NCI-H1436 treated with DMSO at 0.1 percent for 48 hours (cell line): ENCODE data around the gene PRDX1.
"Not testable (repeated sequence)": the region's sequence is repeated elsewhere in the genome, so short reads cannot be mapped to it uniquely, and the experiment has no call there.

ENCODE experiments used
- DNase-seq: peaks from one replicate; lab custom pipeline; 2025; lab: John Stamatoyannopoulos, UW

PRDX1 gene

GRCh38 chr1:45503462-45504360, 18.0 kb downstream of the PRDX1 start:
- no peak for DNase-seq

DNA sequence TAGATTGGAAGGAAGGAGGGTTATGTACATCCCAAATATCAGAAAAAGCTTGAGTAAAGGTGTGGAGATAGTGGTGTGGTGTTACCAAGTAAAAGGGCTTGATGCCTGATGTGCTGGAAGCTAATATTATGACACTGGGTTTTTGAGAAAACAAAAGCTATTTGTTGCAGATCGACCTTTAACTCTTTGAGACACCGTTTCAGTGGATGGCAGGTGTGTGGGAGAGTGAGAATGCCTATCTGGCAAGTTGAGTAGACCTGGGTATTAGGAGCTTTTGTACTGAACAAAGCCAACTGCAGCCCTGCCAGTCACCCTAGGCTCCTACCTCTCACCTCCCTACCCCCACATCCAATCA, 20.2 kb downstream of the PRDX1 start:
- DNase-seq: no peak

- DNase-seq: no peak
Observed at GRCh38 chr1:45499415-45499769, 22.3 kb downstream of the PRDX1 start.

- DNase-seq: no peak
Observed at GRCh38 chr1:45498279-45498678, 23.4 kb downstream of the PRDX1 start.

DNA sequence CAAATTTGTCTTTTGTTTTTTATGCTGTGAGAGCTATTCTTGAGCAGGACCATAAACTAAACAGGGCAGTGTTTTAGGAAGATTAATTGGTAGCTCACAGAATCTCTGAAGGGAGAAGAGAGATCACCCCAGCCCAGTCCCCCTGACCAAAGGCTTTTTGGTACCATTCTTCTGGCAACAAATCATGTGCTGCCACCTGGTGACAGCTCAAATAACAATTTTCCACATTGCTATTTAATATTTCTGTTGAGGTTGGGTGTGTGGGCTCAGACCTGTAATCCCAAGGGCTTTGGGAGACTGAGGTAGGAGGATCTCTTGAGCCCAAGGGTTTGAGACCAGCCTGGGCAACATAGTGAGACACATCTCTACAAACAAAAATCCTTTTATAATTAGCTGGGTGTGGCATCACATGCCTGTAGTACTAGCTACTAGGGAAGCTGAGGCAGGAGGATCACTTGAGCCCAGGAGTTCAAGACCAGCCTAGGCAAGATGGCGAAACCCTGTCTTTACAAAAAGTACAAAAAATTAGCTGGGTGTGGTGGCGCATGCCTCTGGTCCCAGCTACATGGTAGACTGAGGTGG, 28.5 kb downstream of the PRDX1 start:
- no peak for DNase-seq

GRCh38 chr1:45492691-45493090, 29.0 kb downstream of the PRDX1 start:
- DNase-seq: no peak

DNA sequence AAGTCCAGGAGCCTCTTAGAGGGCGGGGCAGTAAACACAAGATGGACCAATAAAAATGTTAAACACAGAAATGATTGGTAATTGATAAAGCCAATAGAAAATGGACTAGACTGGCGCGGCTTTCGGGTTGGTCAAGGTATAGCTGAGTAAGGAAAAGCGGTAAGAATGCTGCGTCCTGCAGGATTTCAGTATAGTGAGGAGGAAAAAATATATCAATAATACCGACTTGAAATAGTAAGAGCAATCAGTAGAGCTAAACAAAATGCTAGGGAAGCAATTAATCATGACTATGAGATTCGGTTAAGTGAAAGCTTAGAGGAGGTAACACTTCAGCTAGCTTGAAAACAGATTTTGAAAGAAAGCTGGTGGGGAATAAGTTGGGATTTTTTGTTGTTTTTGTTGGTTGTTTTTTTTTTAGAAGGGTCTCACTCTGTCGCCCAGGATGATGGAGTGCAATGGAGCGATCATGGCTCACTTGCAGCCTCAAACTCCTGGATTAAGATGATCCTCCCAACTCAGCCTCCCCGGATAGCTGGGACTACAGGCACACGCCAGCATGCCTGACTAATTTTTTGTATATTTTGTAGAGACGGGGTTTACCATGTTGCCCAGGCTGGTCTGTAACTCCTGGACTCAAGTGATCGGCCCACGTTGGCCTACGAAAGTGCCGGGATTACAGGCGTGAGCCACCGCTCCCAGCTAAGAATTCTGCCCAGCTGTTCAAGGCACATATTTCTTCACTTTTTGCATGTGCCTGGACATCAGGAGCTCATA, 30.0 kb downstream of the PRDX1 start:
- DNase-seq: no peak

DNA sequence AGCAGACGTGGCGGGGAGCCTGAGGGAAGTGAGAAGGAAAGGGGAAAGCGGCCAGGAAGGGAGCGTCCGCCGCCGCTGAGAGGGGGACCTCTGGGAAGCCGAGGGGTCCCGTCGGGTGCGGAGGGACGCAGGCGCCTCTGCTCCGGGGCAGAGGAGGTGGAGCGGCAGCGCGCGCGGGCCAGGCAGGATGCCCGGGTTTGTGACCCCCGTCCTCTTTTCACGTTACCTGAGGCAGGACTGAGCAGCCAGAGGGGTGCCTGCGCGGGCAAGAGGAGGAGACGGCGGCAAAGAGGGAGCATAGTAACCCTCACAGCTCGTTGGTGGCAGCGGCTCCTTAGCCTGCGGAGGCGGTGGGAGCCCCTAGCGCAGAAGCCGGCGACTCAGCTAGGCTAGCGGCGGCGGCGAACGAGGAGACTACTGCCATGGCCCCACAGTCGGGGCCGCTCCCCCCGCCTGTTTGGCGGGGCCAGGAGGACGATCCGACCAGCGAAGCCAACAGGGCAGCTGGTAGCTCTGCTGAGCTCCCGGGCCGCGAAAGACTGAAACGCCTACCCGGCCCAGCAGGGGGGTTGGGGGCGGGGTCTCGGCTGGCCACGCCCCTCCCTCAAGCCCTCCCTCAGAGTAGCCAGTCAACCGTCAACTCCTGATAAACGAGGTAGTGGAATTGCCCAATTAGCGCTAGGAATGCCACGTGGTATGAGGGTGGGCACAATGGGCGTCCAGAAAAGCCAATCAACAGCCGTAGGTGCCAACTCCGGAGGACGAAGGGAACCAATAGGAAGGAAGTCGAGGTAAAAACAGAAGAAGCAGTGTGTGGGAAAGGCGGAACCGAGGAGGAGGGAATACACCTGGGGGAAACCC, 30.8 kb downstream of the PRDX1 start, which contains the start of gene TESK2:
TSS of gene TESK2 (minus strand) at position 538 of the 861 bp plus-strand sequence. CDS start 33,378 bp downstream, outside the sequence.
- peak; percentile 99 for DNase-seq

DNA sequence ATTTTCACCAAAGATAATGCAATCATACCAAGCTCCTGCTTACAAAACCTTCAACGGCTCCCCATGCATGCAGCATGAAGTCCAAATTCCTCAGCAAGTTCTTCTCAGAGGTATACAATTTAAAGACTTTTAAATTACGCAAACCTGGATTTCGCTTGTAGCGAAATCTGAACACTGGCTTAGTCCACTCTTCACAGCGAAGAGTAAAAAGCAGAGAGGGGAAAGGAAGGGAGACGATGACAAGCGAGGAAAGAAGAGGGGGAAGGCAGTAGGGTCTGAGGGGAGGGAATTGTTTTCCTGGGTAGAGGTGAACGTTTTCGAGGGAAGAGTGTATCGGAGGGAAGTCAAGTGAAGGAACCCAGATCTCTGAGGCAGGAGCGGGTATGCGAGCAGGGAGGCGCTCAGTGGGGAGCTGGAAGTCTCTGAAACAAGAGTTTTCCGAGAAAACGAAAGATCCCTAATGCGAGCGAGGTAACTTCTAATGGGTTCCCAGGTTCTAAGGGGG, 31.5 kb downstream of the PRDX1 start:
- no peak for DNase-seq

DNA sequence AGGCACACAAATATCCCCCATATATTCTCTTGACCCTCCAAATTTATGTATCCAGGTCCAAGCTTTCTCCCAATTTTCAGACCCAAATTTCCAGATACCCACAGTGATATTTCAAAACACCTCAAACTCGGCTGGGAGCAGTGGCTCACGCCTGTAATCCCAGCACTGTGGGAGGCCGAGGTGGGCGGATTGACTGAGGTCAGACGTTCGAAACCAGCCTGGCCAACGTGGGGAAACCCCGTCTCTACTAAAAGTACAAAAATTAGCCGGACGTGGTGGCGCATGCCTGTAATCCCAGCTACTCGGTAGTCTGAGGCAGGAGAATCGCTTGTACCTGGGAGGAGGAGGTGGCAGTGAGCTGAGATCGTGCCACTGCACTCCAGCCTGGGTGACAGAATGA, 32.3 kb downstream of the PRDX1 start:
- DNase-seq: not testable (repeated sequence)

DNA sequence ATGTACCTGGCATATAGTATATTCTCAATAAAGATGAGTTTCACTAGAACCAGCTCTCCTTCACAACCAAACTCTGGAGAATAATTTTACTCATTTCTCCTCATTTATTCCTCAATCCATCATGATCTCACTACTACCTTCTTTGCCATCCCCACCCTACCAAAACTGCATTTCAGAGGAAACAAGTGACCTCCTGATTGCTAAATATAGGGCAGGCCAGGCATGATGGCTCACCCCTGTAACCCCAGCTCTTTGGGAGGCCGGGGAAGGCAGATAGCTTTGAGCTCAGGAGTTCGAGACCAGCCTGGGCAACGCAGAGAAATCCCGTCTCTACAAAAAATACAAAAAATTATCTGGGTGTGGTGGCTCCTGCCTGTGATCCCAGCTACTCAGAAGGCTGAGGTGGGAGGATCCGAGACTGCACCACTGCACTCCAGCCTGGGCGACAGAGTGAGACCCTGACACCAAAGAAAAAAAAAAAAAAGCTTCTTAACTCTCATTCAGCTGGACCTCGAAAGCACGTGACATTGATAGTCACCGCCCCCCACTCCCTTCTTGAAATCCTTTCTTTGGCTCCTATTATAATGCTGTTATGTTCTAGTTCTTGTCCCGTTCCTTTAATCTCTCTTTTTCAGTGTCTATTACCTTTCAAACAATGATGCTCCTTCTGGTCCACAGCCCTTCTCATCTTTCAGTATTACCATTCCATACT, 32.9 kb downstream of the PRDX1 start:
- no peak for DNase-seq

GRCh38 chr1:45485949-45486348, 35.7 kb downstream of the PRDX1 start:
- no peak for DNase-seq

DNA sequence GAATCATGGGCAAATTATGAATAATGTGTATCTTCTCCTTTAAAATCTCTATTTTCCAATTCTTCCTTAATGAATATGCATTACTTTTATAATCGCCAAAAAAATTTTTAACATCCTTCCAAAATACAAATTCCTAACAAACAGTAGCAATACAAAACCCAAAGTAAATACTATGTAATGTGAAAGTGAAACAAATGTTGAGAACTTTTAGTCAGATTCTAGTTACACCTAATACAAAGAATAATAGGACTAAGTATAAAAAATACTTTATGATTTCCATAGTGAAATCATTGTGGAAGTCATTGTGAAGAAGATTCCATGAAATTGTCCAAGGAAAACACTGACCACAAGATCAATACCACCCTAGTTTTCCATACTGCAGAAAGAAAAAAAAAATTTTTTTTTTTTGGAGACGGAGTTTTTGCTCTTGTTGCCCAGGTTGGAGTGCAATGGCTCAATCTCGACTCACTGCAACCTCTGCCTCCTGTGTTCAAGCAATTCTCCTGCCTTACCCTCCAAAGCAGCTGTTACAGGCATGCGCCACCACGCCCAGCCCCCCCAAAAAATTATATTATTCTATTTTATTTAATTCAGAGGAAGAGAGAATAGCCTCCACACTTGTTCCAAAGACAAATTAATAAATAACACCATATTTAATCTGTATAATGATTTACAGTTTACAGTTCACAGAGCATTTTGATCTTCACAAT, 42.5 kb downstream of the PRDX1 start:
- no peak for DNase-seq

GRCh38 chr1:45478121-45478814, 43.4 kb downstream of the PRDX1 start:
- no peak for DNase-seq

DNA sequence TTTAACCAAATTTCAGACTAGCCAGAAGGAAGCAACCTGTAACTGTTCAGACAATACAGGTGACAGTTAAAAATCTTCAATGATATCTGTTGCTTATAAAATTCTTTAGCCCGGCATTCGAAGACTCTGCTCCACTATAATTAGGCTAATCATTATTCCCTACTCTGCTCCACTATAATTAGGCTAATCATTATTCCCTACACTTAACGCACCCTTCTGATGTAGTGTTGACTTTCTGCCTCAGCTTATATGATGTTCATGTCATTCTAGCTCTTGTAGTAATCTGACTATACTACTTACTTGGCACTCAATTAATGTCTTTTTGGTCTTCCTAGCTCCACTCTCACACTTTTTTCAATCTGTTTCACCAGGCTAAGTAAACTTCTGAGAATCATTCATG, 44.0 kb downstream of the PRDX1 start:
- no peak for DNase-seq

GRCh38 chr1:45474194-45474593, 47.5 kb downstream of the PRDX1 start:
- DNase-seq: not testable (repeated sequence)

DNA sequence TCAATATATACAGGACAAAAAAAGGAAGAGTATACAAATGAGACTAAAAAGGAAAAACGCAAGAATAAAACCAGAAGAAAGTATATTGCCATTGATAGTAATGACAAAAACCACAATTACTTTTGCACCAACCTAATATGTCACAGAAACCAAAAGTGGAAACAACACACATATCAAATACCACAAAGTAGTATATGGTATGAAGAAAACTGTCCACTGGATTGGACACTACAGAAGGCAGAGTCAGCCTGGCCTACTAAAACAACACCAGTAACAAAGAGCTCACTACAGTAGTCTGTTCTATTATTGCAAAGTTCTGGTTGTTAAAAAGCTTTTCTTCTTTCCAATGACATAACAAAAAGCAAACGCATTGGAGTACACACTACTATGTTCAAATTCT, 48.4 kb downstream of the PRDX1 start:
- no peak for DNase-seq

DNA sequence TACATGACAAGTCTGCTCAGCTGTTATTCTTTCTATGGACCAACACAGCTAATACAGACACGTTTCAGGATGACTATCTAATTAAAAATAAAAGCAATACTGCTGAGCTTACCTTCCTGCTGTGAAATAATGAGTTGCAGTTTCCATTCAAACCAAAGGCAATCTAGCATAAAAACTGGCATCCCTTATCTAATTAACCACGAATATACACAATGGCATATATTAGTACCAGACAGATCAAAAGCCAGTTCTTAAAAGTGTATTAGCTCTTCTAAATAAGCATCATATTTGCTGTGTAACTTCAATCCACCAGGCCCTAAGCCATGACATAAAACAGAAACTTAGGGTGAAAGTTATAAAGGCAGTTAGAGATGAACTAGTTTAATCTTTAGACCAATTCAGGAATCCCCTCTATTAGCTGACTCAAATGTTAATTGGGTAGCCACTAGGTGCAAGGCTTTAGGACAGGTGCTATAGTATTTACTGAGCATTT, 51.3 kb downstream of the PRDX1 start:
- DNase-seq: no peak

DNA sequence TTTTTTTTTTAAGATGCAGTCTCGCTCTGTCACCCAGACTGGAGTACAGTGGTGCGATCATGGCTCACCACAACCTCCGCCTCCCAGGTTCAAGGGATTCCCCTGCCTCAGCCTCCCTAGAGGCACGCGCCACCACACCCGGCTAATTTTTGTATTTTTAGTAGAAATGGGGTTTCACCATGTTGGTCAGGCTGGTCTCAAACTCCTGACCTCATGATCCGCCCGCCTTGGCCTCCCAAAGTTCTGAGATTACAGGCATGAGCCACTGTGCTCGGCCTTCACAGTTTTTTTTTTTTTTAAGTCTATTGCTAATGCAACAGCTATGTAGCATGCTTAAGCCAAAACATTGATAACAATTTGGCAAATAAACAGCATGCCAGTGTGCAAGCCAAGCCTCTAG, 54.3 kb downstream of the PRDX1 start:
- DNase-seq: not testable (repeated sequence)

DNA sequence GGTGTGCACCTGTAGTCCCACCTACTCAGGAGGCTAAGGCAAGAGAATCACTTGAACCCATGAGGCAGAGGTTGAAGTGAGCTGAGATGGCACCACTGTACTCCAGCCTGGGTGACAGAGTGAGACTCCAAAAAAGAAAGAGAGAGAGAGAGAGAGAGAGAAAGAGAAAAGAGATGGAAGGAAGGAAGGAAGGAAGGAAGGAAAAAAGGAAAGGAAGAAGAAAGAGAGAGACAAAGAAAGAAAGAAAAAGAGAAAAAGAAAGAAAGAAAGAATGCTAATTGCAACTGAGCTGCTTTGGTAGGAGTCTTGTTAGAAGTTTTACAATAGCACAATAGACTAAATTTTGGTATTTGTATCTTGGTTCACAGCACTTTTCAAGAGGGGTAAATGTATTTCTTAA, 56.4 kb downstream of the PRDX1 start:
- no peak for DNase-seq
